ENCODE measurements around the gene CDH18. TPM values are rescaled to one million over a fixed set of nuclear protein-coding genes. Genes with fewer than 3 reads are reported as not detected.

The CDH18 gene
- total RNA-seq, 1 donor from 2014 or later = not detected

- intact Hi-C loops (cut with DNase I) = no loop called here
- Histone ChIP-seq H3K9me3 (peaks cover 3% of the 10 kb centered on the region), H3K4me1 (no peaks in the 10 kb centered on the region), H3K27ac (no peak overlapping the region), H3K36me3 (no peaks in the 10 kb centered on the region), H3K27me3 (no peaks in the 10 kb centered on the region), H3K4me3 (no peak overlapping the region)
- TF ChIP-seq CTCF (IDR thresholded peaks at IDR 0.05) = no peak
- no peak for DNase-seq
- no peak for ATAC-seq
These were observed 490.7 kb downstream of the CDH18 start for GRCh38 chr5:19497229-19497815.

- Histone ChIP-seq H3K36me3 (no peaks in the 10 kb centered on the region), H3K4me1 (no peaks in the 10 kb centered on the region)
- no peak for DNase-seq
These were observed 491.9 kb downstream of the CDH18 start for GRCh38 chr5:19496056-19496455.

GRCh38 chr5:19492861-19493260, 495.1 kb downstream of the CDH18 start:
- H3K4me3 ChIP-seq = no peak overlapping the region
- no peak for TF ChIP-seq CTCF (IDR thresholded peaks at IDR 0.05)

More at GRCh38 chr5:19496056-19496455, 491.9 kb downstream of the CDH18 start:
- Histone ChIP-seq H3K9me3 (peaks cover 3% of the 10 kb centered on the region), H3K4me3 (no peak overlapping the region), H3K27me3 (no peaks in the 10 kb centered on the region), H3K27ac (no peak overlapping the region)
- intact Hi-C loops (cut with DNase I) = no loop called here
- TF ChIP-seq CTCF (IDR thresholded peaks at IDR 0.05) = no peak
- no peak for ATAC-seq

GRCh38 chr5:19488786-19489185, 499.2 kb downstream of the CDH18 start:
- Histone ChIP-seq H3K36me3 (no peaks in the 10 kb centered on the region), H3K4me1 (no peaks in the 10 kb centered on the region), H3K27me3 (no peaks in the 10 kb centered on the region), H3K27ac (no peak overlapping the region), H3K4me3 (no peak overlapping the region), H3K9me3 (no peaks in the 10 kb centered on the region)
- no peak for TF ChIP-seq CTCF (IDR thresholded peaks at IDR 0.05)
- DNase-seq (no peak), ATAC-seq (no peak)
- intact Hi-C loops (cut with DNase I) = no loop called here

More at GRCh38 chr5:19492861-19493260, 495.1 kb downstream of the CDH18 start:
- no peaks in the 10 kb centered on the region for H3K36me3 ChIP-seq
- no peaks in the 10 kb centered on the region for H3K9me3 ChIP-seq
- DNase-seq (no peak), ATAC-seq (no peak)
- no peaks in the 10 kb centered on the region for H3K27me3 ChIP-seq
- no peaks in the 10 kb centered on the region for H3K4me1 ChIP-seq
- H3K27ac ChIP-seq = no peak overlapping the region
- intact Hi-C loops (cut with DNase I) = no loop called here

- DNase-seq (no peak), ATAC-seq (no peak)
- H3K4me1 ChIP-seq = no peaks in the 10 kb centered on the region
- H3K36me3 ChIP-seq = no peaks in the 10 kb centered on the region
- TF ChIP-seq CTCF (IDR thresholded peaks at IDR 0.05) = no peak
- intact Hi-C loops (cut with DNase I) = no loop called here
- H3K4me3 ChIP-seq = no peak overlapping the region
- H3K9me3 ChIP-seq = no peaks in the 10 kb centered on the region
- H3K27ac ChIP-seq = no peak overlapping the region
- H3K27me3 ChIP-seq = no peaks in the 10 kb centered on the region
These were observed 500.5 kb downstream of the CDH18 start for GRCh38 chr5:19487480-19487879.

GRCh38 chr5:19479562-19479961, 508.4 kb downstream of the CDH18 start:
- no peaks in the 10 kb centered on the region for H3K9me3 ChIP-seq
- no peaks in the 10 kb centered on the region for H3K36me3 ChIP-seq
- no peak for ATAC-seq
- TF ChIP-seq CTCF (IDR thresholded peaks at IDR 0.05) = no peak
- H3K4me1 ChIP-seq = no peaks in the 10 kb centered on the region
- H3K27me3 ChIP-seq = no peaks in the 10 kb centered on the region
- no peak overlapping the region for H3K27ac ChIP-seq
- intact Hi-C loops (cut with DNase I) = no loop called here
- no peak overlapping the region for H3K4me3 ChIP-seq
- DNase-seq = no peak
